GM12878 (cell line): Measurements from ENCODE around the gene SKAP1. TPM values are rescaled to one million over a fixed set of nuclear protein-coding genes. Genes with fewer than 3 reads are reported as not detected.

Experiments
- CEBPZ ChIP-seq: fragments of 150-350 bp; IDR thresholded peaks from 2 replicates; pipeline ENCODE4 v1.6.1; 2016; ENCODE audit warnings: low read depth, low read length
- E2F4 ChIP-seq: IDR thresholded peaks from 2 replicates; pipeline ENCODE4 v1.6.1; 2012; ENCODE audit warnings: low read depth, low read length, improper control_type of control experiment
- NFXL1 ChIP-seq: fragments of 450-650 bp; IDR thresholded peaks from 2 replicates; pipeline ENCODE4 v1.6.1; 2017; ENCODE audit warnings: antibody characterized with exemption, mild to moderate bottlenecking, borderline replicate concordance
- POLR2A ChIP-seq: IDR thresholded peaks from 2 replicates; pipeline ENCODE4 v1.6.1; 2011; ENCODE audit warnings: low read depth, mild to moderate bottlenecking, low read length
- RFX5 ChIP-seq: IDR thresholded peaks from 2 replicates; pipeline ENCODE4 v1.6.1; 2011; ENCODE audit warnings: low read depth, low read length, improper control_type of control experiment
- WRNIP1 ChIP-seq: IDR thresholded peaks from 2 replicates; pipeline ENCODE4 v1.6.1; 2011; ENCODE audit warnings: low read depth, low read length, improper control_type of control experiment, borderline replicate concordance
- ZNF592 ChIP-seq: fragments of 450-650 bp; IDR thresholded peaks from 2 replicates; pipeline ENCODE4 v1.6.1; 2017; ENCODE audit warnings: mild to moderate bottlenecking, moderate library complexity
- polyA plus RNA-seq, 11 experiments: library from polyadenylated mRNA; depleted of rRNA in 4 of 11; unstranded in 6 of 11; stranded (reverse) in 5 of 11; fragments of >200 nt; fragmentation: Nextera tagmentation in 4 of 11; fragmentation: Illumina TruSeq in 1 of 11; extraction: Ambion mirVana in 4 of 11; extraction: Trizol in 1 of 11; gene quantifications; 1 replicate in 1 of 11; 2 replicates in 10 of 11; pipeline versions ENCODE4 v1.2.1 to v1.2.3, GENCODE V29; 2011 to 2016; ENCODE audit warnings: inconsistent platforms in 2 of 11, missing spikeins in 2 of 11, low read depth in 1 of 11
- total RNA-seq, 4 experiments: library from RNA; depleted of rRNA in 3 of 4; stranded (reverse); fragments of >200 nt in 3 of 4; fragmentation: Illumina TruSeq in 1 of 4; extraction: Trizol in 1 of 4; gene quantifications; 2 replicates each; pipeline versions ENCODE4 v1.2.1 to v1.2.3, GENCODE V29; 2013 to 2021

The SKAP1 gene
- total and polyA plus RNA-seq, 10 of the 15 experiments (the other 5 are each of a cell fraction or from before 2014, with no cell fraction given): 17.1 to 97.6 (median 35.9) TPM

- TF ChIP-seq E2F4 (no peak), NFXL1 (no peak), POLR2A (no peak), WRNIP1 (no peak), ZNF592 (no peak), RFX5 (no peak), CEBPZ (no peak)
Observed at GRCh38 chr17:48104440-48104839, 325.6 kb downstream of the SKAP1 start (continued).
